Neural cell (in vitro differentiated cells): Measurements from ENCODE around the gene AGRN. TPM values are rescaled to one million over a fixed set of nuclear protein-coding genes. Genes with fewer than 3 reads are reported as not detected.

Experiments used
- H2AFZ ChIP-seq: fragments of 200-600, 300-800 bp; sonication (generic), shearing (Covaris generic); 2 replicates; pipeline ENCODE4 v1.6.0; 2014; ENCODE audit warnings: low read depth, mild to moderate bottlenecking, antibody characterized with exemption, low read length, moderate library complexity
- H3F3A ChIP-seq: fragments of 200-600 bp; shearing (Covaris generic); 2 replicates; pipeline ENCODE4 v1.6.1; 2016; ENCODE audit warnings: mild to moderate bottlenecking, moderate library complexity, mixed read lengths, antibody characterized with exemption, low read length; ENCODE audit not compliant: insufficient read depth, poor library complexity, severe bottlenecking
- H3K27ac ChIP-seq: fragments of 200-600, 300-800 bp; sonication (generic), shearing (Covaris generic); 2 replicates; pipeline ENCODE4 v1.5.1; 2014; ENCODE audit warnings: mild to moderate bottlenecking, low read length, moderate library complexity
- H3K27me3 ChIP-seq: fragments of 300-800, 200-600 bp; sonication (generic), shearing (Covaris generic); 2 replicates; pipeline ENCODE4 v1.6.0; 2014; ENCODE audit warnings: mild to moderate bottlenecking, low read depth, low read length, moderate library complexity; ENCODE audit not compliant: insufficient read depth
- H3K36me3 ChIP-seq: fragments of 300-800, 200-600 bp; sonication (generic), shearing (Covaris generic); 2 replicates; pipeline ENCODE4 v1.5.1; 2014; ENCODE audit warnings: mild to moderate bottlenecking, antibody characterized with exemption, low read length, moderate library complexity; ENCODE audit not compliant: insufficient read depth
- H3K4me2 ChIP-seq: fragments of 300-800, 200-600 bp; sonication (generic), shearing (Covaris generic); 2 replicates; pipeline ENCODE4 v1.6.0; 2014; ENCODE audit warnings: mild to moderate bottlenecking, low read length
- H3K4me3 ChIP-seq: fragments of 300-800, 200-600 bp; sonication (generic), shearing (Covaris generic); 2 replicates; pipeline ENCODE4 v1.5.1; 2014; ENCODE audit warnings: mild to moderate bottlenecking, low read length, moderate library complexity
- H3K79me2 ChIP-seq: fragments of 200-600 bp; shearing (Covaris generic); replicated peaks from 2 replicates; pipeline ENCODE4 v1.6.0; 2014; ENCODE audit warnings: mild to moderate bottlenecking, low read length, moderate library complexity; ENCODE audit not compliant: insufficient read depth
- H3K9ac ChIP-seq: fragments of 300-800, 200-600 bp; sonication (generic), shearing (Covaris generic); 2 replicates; pipeline ENCODE4 v1.6.1; 2016; ENCODE audit warnings: mild to moderate bottlenecking, low read length, mixed read lengths
- H3K9me2 ChIP-seq: fragments of 200-600 bp; shearing (Covaris generic); 2 replicates; pipeline ENCODE4 v1.6.1; 2016; ENCODE audit warnings: mild to moderate bottlenecking, low read length, mixed read lengths; ENCODE audit not compliant: insufficient read depth
- H3K9me3 ChIP-seq: fragments of 200-600, 300-800 bp; sonication (generic), shearing (Covaris generic); 2 replicates; pipeline ENCODE4 v1.6.1; 2016; ENCODE audit warnings: mild to moderate bottlenecking, mixed run types, low read length, moderate library complexity, mixed read lengths
- H4K20me1 ChIP-seq: fragments of 200-600 bp; shearing (Covaris generic); 2 replicates; pipeline ENCODE4 v1.6.1; 2016; ENCODE audit warnings: mild to moderate bottlenecking, mixed run types; ENCODE audit not compliant: insufficient read depth
- EP300 ChIP-seq: fragments of 450-650 bp; conservative IDR thresholded peaks from 2 replicates; pipeline ENCODE4 v1.6.1; 2014; ENCODE audit warnings: antibody characterized with exemption, mild to moderate bottlenecking, moderate library complexity; ENCODE audit not compliant: poor library complexity, severe bottlenecking
- EZH2 ChIP-seq: fragments of 200-600, 300-800 bp; shearing (Covaris generic), sonication (generic); IDR thresholded peaks from 2 replicates; pipeline ENCODE4 v1.6.1; 2014; ENCODE audit warnings: antibody characterized with exemption, low read length, borderline replicate concordance, mild to moderate bottlenecking; ENCODE audit not compliant: insufficient read depth, poor library complexity, severe bottlenecking
- MXI1 ChIP-seq: fragments of 450-650 bp; conservative IDR thresholded peaks from 2 replicates; pipeline ENCODE4 v1.6.1; 2014; ENCODE audit warnings: antibody characterized with exemption, mild to moderate bottlenecking; ENCODE audit not compliant: poor library complexity, severe bottlenecking
- POLR2AphosphoS5 ChIP-seq: IDR thresholded peaks from 2 replicates; pipeline ENCODE4 v1.6.1; 2012
- RAD21 ChIP-seq: fragments of 450-650 bp; conservative IDR thresholded peaks from 2 replicates; pipeline ENCODE4 v1.6.1; 2014; ENCODE audit warnings: antibody characterized with exemption, mild to moderate bottlenecking, moderate library complexity
- SMC3 ChIP-seq: fragments of 450-650 bp; conservative IDR thresholded peaks from 2 replicates; pipeline ENCODE4 v1.6.1; 2014; ENCODE audit warnings: antibody characterized with exemption, mild to moderate bottlenecking, moderate library complexity; ENCODE audit not compliant: poor library complexity
- TAF1 ChIP-seq: IDR thresholded peaks from 2 replicates; pipeline ENCODE4 v1.6.1; 2012; ENCODE audit warnings: low read depth
- polyA plus RNA-seq: library from polyadenylated mRNA; depleted of rRNA; stranded (reverse); fragments of >200 nt; gene quantifications from 2 replicates; pipeline ENCODE4 v1.2.3, GENCODE V29; 2014
- TF ChIP-seq, protein P1 (sequence below): fragments of 450-650 bp; IDR thresholded peaks from 2 replicates; pipeline ENCODE4 v1.5.1; 2014; ENCODE audit warnings: antibody characterized with exemption, mild to moderate bottlenecking, moderate library complexity; ENCODE audit not compliant: poor library complexity, severe bottlenecking
- TF ChIP-seq, protein P2 (sequence below): IDR thresholded peaks from 2 replicates; pipeline ENCODE4 v1.6.1; 2012; ENCODE audit warnings: borderline replicate concordance

The AGRN gene
- polyA plus RNA-seq, 1 donor from 2014 or later = 104 TPM

DNA sequence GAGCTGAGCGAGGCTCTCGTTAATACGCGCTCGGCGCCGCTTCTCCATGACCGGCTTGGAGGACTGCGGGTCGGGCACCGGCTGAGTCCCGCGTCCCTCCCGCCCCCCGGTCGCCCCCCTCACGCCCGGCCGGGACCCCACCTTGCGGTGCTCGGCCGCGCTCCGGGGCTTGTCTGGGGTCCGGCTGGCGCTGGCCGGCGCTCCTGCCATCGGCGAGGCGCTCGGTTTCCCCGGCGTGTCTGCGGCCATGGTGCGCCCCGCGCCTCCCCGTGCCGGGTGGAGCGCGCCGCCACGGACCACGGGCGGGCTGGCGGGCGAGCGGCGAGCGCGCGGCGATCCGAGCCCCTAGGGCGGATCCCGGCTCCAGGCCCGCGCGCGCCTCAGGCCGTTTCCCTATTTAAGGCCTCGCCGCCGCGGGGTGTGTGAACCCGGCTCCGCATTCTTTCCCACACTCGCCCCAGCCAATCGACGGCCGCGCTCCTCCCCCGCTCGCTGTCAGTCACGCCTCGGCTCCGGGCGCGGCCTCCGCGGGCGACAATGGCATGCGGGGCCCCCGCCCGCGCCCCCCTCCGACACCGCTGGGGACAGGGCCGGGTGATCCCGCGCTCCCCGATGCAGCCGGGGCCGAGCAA is 20.1 kb upstream of the AGRN start, which contains the start of gene HES4:
Gene HES4 (minus strand): TSS at position 373 of the 632 bp plus-strand sequence. CDS start 124 bp downstream, at position 249.
- no peaks in the 10 kb centered on the region for H3K36me3 ChIP-seq
- H3K4me3 ChIP-seq = peak within 1 kb of the TSS; percentile 91
- no peaks in the 10 kb centered on the region for H3F3A ChIP-seq
- peak within 1 kb of the TSS; percentile 98 for H3K9ac ChIP-seq
- peaks cover 4% of the 10 kb centered on the region for H3K79me2 ChIP-seq
- no peaks in the 10 kb centered on the region for H4K20me1 ChIP-seq
- no peaks in the 10 kb centered on the region for H3K27me3 ChIP-seq
- H3K27ac ChIP-seq = peak within 1 kb of the TSS; percentile 98
- H3K9me3 ChIP-seq = no peaks in the 10 kb centered on the region
- H3K9me2 ChIP-seq = no peaks in the 10 kb centered on the region
- H3K4me2 ChIP-seq = peak within 1 kb of the TSS; percentile 98
- TF ChIP-seq POLR2AphosphoS5 = peak; percentile 43
- TF ChIP-seq EP300 = peak; percentile 48
- no peak for TF ChIP-seq EZH2
- no peak within 1 kb of the TSS for H2AFZ ChIP-seq

DNA sequence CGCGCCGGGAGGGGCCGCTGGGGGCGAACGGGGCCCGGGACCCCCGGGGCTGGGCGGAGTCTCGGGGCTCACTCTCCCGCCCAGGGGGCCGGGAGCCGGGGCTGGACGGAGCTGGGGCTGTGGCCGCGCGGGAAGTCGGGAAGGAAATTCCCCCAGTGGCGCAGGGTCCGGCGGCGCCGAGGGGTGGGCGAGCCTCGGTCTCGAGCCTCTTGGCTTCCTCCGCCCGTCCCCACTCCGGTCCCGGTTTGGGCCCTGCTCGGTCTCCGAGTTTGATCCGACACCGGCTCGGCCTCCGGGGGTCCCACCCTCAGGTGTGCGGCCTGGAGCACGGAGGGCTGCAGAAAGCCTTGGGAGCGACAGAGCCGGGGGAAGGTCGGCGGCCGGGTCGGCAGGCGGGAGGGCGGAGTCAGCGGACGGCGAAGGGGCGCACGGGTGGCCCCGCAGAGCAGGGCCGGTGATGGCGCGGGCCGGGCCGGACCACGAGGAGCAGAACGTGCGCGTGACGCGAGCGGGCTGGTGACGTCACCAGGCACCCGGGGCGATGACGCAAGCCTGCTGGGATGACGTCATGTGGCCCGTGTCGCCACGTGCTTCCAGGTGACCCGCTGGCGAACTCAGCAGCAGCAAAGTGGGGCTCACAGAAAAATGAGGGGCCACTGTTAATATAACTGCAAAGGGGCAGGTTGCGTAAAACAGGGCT is 19.4 kb upstream of the AGRN start:
- TF ChIP-seq EZH2 (no peak), RAD21 (no peak), EP300 (peak; percentile 67), MXI1 (peak; percentile 84), TAF1 (no peak), POLR2AphosphoS5 (peak; percentile 92), SMC3 (no peak)
- TF ChIP-seq, protein P1, sequence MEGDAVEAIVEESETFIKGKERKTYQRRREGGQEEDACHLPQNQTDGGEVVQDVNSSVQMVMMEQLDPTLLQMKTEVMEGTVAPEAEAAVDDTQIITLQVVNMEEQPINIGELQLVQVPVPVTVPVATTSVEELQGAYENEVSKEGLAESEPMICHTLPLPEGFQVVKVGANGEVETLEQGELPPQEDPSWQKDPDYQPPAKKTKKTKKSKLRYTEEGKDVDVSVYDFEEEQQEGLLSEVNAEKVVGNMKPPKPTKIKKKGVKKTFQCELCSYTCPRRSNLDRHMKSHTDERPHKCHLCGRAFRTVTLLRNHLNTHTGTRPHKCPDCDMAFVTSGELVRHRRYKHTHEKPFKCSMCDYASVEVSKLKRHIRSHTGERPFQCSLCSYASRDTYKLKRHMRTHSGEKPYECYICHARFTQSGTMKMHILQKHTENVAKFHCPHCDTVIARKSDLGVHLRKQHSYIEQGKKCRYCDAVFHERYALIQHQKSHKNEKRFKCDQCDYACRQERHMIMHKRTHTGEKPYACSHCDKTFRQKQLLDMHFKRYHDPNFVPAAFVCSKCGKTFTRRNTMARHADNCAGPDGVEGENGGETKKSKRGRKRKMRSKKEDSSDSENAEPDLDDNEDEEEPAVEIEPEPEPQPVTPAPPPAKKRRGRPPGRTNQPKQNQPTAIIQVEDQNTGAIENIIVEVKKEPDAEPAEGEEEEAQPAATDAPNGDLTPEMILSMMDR = peak; percentile 19
- TF ChIP-seq, protein P2, sequence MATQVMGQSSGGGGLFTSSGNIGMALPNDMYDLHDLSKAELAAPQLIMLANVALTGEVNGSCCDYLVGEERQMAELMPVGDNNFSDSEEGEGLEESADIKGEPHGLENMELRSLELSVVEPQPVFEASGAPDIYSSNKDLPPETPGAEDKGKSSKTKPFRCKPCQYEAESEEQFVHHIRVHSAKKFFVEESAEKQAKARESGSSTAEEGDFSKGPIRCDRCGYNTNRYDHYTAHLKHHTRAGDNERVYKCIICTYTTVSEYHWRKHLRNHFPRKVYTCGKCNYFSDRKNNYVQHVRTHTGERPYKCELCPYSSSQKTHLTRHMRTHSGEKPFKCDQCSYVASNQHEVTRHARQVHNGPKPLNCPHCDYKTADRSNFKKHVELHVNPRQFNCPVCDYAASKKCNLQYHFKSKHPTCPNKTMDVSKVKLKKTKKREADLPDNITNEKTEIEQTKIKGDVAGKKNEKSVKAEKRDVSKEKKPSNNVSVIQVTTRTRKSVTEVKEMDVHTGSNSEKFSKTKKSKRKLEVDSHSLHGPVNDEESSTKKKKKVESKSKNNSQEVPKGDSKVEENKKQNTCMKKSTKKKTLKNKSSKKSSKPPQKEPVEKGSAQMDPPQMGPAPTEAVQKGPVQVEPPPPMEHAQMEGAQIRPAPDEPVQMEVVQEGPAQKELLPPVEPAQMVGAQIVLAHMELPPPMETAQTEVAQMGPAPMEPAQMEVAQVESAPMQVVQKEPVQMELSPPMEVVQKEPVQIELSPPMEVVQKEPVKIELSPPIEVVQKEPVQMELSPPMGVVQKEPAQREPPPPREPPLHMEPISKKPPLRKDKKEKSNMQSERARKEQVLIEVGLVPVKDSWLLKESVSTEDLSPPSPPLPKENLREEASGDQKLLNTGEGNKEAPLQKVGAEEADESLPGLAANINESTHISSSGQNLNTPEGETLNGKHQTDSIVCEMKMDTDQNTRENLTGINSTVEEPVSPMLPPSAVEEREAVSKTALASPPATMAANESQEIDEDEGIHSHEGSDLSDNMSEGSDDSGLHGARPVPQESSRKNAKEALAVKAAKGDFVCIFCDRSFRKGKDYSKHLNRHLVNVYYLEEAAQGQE = peak; percentile 71
- peak overlapping the region; percentile 98 for H3K4me2 ChIP-seq
- no peaks in the 10 kb centered on the region for H4K20me1 ChIP-seq
- no peaks in the 10 kb centered on the region for H3K27me3 ChIP-seq
- H3K4me3 ChIP-seq = peak overlapping the region; percentile 91
- H2AFZ ChIP-seq = no peak overlapping the region
- peak overlapping the region; percentile 98 for H3K27ac ChIP-seq
- H3F3A ChIP-seq = no peaks in the 10 kb centered on the region
- H3K9ac ChIP-seq = peak overlapping the region; percentile 98
- no peaks in the 10 kb centered on the region for H3K9me3 ChIP-seq
- no peaks in the 10 kb centered on the region for H3K9me2 ChIP-seq
- no peaks in the 10 kb centered on the region for H3K36me3 ChIP-seq
- H3K79me2 ChIP-seq = peaks cover 4% of the 10 kb centered on the region
